Subcutaneous preadipocyte (primary cell): ENCODE data around the gene RNF166. TPM values are rescaled to one million over a fixed set of nuclear protein-coding genes. Genes with fewer than 3 reads are reported as not detected.

ENCODE experiments used
- total RNA-seq: library from RNA; depleted of rRNA; stranded (reverse); fragments of >200 nt; gene quantifications from 2 replicates; pipeline ENCODE4 v1.2.3, GENCODE V29; 2012

The RNF166 gene
- 8.5 and 12.7 TPM in 2 replicates for total RNA-seq

DNA sequence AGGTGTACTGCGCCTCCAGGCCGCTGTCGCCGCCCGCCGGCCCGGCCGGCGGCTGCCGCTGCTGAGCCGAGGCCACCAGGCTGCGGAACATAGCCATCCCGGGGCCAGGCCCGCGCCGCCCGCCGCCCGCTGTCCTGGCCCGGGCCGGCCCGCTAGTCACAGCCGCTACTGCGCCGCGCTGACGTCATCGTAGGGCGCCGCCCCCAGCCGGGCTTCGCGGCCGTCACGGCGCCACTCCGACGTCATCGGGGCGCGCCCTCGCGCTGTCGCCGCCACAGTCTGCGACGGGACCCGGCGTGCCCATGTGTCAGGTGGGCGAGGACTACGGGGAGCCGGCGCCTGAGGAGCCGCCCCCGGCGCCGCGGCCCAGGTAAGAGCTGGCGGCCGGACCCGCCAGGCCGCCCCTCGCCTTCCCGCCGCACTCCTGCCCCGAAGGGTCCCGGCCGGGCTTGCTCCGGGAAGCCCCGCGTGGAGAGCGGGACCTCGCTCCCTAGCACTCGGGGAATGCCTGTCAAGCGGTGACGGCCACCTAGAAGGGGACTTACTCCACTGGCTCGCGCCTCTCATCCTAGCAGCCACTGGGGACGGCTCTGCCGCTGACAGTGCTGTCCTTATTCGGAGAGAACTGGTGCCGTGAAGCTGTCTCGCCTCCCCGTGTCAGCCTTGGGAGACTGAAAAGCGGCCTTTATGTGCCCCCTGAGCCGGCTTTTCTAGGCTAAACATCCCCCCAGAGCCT is at the start of gene RNF166, which contains the start of gene CTU2:
TSS of gene RNF166 (minus strand) at position 180 of the 736 bp plus-strand sequence. CDS start at position 97, 83 bp downstream.
TSS of gene CTU2 (plus strand) at position 275 of the 736 bp plus-strand sequence. CDS start at position 303, 28 bp downstream.

GRCh38 chr16:88686439-88687253 is 19.6 kb downstream of the RNF166 start, which contains the start of gene SNAI3:
TSS of gene SNAI3 (minus strand) at chr16:88686507. CDS start at chr16:88686406, 101 bp downstream.

DNA sequence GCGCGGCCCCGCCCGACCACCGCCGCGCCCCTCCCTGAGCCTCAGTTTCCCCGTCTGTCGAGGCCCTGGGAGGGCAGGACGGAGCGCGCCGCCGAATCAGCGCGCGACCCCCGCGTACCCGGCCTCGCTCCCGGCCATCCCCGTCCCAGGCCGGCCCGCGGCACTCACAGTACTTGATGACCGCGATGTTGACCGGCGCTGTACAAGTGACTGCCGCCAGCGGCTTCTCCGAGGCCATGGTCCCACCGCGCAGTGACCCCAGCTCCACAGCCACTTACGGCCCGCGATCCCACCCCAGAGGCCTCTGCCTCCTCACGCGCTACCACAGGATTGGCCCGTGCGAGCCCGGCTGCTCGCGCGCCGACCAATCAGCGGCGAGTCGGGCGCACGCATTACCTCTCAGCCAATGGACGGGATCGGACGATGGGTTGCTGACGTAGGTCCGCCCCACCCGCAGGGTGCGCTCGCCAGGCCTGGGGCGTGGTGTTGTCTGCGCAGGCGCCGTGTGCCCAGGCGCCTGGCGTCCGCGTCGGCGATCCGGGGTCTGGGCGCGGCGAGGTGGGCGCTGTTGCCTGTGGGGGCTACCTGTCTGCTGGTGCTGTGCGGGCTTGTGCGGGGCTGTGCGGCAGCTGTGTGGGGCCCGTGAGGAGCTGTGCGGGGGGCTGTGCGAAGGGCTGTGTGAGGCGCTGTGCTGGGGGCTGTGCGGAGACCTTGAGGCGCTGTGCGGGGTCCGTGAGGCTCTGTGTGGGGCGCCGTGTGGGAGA is 43.2 kb downstream of the RNF166 start, which contains the start of gene MVD:
TSS of gene MVD (minus strand) at position 249 of the 764 bp plus-strand sequence. CDS start at position 238, 11 bp downstream.

GRCh38 chr16:88650749-88651275 is 55.4 kb downstream of the RNF166 start, which contains the start of gene CYBA:
TSS of gene CYBA (minus strand) at chr16:88651053. CDS start at chr16:88651013, 40 bp downstream.

Other genes with a start within 250 kb of the RNF166 start
- 12.9 and 21.3 TPM in 2 replicates for gene ZC3H18, start 136.0 kb downstream of the RNF166 start, total RNA-seq
- gene IL17C, start 67.8 kb downstream of the RNF166 start, total RNA-seq: not detected in 2 replicates
- gene CYBA, start 55.4 kb downstream of the RNF166 start, total RNA-seq: 31.6 and 59.8 TPM in 2 replicates
- 123 and 139 TPM in 2 replicates for gene MVD, start 43.3 kb downstream of the RNF166 start, total RNA-seq
- gene SNAI3, start 19.9 kb downstream of the RNF166 start, total RNA-seq: not detected in 2 replicates
- gene CTU2, start 95 bp upstream of the RNF166 start, total RNA-seq: 20.6 and 29.5 TPM in 2 replicates
- gene PIEZO1, start 78.8 kb upstream of the RNF166 start, total RNA-seq: 213 and 214 TPM in 2 replicates
- 16.5 and 27.0 TPM in 2 replicates for gene CDT1, start 97.4 kb upstream of the RNF166 start, total RNA-seq
- 72.3 and 102 TPM in 2 replicates for gene APRT, start 105.5 kb upstream of the RNF166 start, total RNA-seq
- 25.4 and 30.5 TPM in 2 replicates for gene GALNS, start 150.5 kb upstream of the RNF166 start, total RNA-seq
- gene TRAPPC2L, start 150.7 kb upstream of the RNF166 start, total RNA-seq: 54.9 and 66.1 TPM in 2 replicates
- gene PABPN1L, start 160.3 kb upstream of the RNF166 start, total RNA-seq: not detected in 2 replicates